Measurements from ENCODE around the gene DAGLB.
"Not testable (repeated sequence)": the region's sequence is repeated elsewhere in the genome, so short reads cannot be mapped to it uniquely, and the experiment has no call there.

The DAGLB gene

DNA sequence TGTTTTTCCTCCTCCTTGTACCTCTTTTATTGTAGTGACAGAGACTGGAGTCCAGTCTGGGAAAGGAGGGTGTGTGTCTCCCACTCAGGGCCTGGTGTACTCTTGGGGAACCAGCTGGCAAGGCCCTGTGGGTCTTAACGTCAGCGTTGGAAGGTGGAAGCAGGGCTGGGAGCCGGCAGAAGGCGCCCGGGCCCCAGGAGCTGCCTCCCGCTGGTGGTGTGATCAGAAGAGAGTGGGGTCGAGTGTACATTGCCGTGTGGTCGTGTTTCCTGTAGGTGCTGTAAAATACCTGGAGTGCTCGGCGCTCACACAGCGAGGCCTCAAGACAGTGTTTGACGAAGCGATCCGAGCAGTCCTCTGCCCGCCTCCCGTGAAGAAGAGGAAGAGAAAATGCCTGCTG, 45.7 kb downstream of the DAGLB start:
- Histone ChIP-seq H2AFZ (ENCODE audit: low read length) (no peak overlapping the region), H3K27me3 (replicated peaks; ENCODE audit: insufficient read depth, low read length) (no peaks in the 10 kb centered on the region), H3K27ac (ENCODE audit: low read length) (no peak overlapping the region), H3K9me3 (replicated peaks; ENCODE audit: insufficient read depth, low read length) (no peaks in the 10 kb centered on the region), H4K20me1 (ENCODE audit: insufficient read depth, low read length) (peaks cover 16% of the 10 kb centered on the region), H3K4me2 (ENCODE audit: low read depth, low read length) (no peak overlapping the region), H3K79me2 (ENCODE audit: low read length) (peaks cover 56% of the 10 kb centered on the region), H3K9ac (ENCODE audit: low read length) (no peak overlapping the region), H3K4me1 (ENCODE audit: low read length) (no peaks in the 10 kb centered on the region), H3F3A (ENCODE audit: insufficient read depth, low read length) (peaks cover 2% of the 10 kb centered on the region; the same call in 1 of the 2 replicates), H3K9me2 (replicated peaks; ENCODE audit: insufficient read depth, low read length) (no peaks in the 10 kb centered on the region), H3K36me3 (replicated peaks; ENCODE audit: insufficient read depth, low read length) (peaks cover 16% of the 10 kb centered on the region), H3K4me3 (ENCODE audit: low read length) (no peak overlapping the region)
- TF ChIP-seq EZH2 (optimal IDR thresholded peaks at IDR 0.05; ENCODE audit: low read depth, low read length), result no peak
- TF ChIP-seq EZH2phosphoT487 (IDR thresholded peaks at IDR 0.05; ENCODE audit: low read length), result no peak
- TF ChIP-seq, protein P1, sequence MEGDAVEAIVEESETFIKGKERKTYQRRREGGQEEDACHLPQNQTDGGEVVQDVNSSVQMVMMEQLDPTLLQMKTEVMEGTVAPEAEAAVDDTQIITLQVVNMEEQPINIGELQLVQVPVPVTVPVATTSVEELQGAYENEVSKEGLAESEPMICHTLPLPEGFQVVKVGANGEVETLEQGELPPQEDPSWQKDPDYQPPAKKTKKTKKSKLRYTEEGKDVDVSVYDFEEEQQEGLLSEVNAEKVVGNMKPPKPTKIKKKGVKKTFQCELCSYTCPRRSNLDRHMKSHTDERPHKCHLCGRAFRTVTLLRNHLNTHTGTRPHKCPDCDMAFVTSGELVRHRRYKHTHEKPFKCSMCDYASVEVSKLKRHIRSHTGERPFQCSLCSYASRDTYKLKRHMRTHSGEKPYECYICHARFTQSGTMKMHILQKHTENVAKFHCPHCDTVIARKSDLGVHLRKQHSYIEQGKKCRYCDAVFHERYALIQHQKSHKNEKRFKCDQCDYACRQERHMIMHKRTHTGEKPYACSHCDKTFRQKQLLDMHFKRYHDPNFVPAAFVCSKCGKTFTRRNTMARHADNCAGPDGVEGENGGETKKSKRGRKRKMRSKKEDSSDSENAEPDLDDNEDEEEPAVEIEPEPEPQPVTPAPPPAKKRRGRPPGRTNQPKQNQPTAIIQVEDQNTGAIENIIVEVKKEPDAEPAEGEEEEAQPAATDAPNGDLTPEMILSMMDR (IDR thresholded peaks at IDR 0.05; ENCODE audit: low read length), result no peak
- DNase-seq, result no peak

DNA sequence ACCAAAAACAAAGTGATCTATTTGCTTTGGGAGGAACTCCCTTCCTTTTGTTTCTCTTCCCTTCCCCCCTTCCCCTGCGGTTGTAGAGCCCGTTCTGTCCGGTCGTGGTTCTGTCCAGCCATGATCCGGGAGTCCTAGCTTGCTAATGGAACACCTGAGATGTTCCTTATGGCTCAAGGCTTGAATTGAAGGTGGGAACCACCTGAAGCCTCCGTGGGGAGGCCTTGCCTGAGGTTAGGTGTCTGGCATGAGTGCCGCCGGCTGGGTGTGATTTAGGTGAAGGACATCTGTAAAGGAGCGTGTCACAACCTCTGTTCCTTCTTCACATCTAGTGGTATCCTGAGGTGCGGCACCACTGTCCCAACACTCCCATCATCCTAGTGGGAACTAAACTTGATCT, 46.2 kb downstream of the DAGLB start:
- H3K9me3 ChIP-seq (replicated peaks; ENCODE audit: insufficient read depth, low read length), result no peaks in the 10 kb centered on the region
- no peak overlapping the region for H3K4me3 ChIP-seq (ENCODE audit: low read length)
- peaks cover 16% of the 10 kb centered on the region for H4K20me1 ChIP-seq (ENCODE audit: insufficient read depth, low read length)
- H3F3A ChIP-seq (ENCODE audit: insufficient read depth, low read length), result peaks cover 2% of the 10 kb centered on the region; the same call in 1 of the 2 replicates
- no peak overlapping the region for H3K4me2 ChIP-seq (ENCODE audit: low read depth, low read length)
- H3K27me3 ChIP-seq (replicated peaks; ENCODE audit: insufficient read depth, low read length), result no peaks in the 10 kb centered on the region
- H3K27ac ChIP-seq (ENCODE audit: low read length), result no peak overlapping the region
- peaks cover 16% of the 10 kb centered on the region for H3K36me3 ChIP-seq (replicated peaks; ENCODE audit: insufficient read depth, low read length)
- H3K9ac ChIP-seq (ENCODE audit: low read length), result no peak overlapping the region
- no peaks in the 10 kb centered on the region for H3K9me2 ChIP-seq (replicated peaks; ENCODE audit: insufficient read depth, low read length)
- DNase-seq, result no peak
- no peak overlapping the region for H2AFZ ChIP-seq (ENCODE audit: low read length)
- H3K4me1 ChIP-seq (ENCODE audit: low read length), result no peaks in the 10 kb centered on the region
- H3K79me2 ChIP-seq (ENCODE audit: low read length), result peaks cover 59% of the 10 kb centered on the region
- TF ChIP-seq EZH2 (optimal IDR thresholded peaks at IDR 0.05; ENCODE audit: low read depth, low read length) (no peak), EZH2phosphoT487 (IDR thresholded peaks at IDR 0.05; ENCODE audit: low read length) (no peak)
- TF ChIP-seq, protein P1 (IDR thresholded peaks at IDR 0.05; ENCODE audit: low read length), result no peak

DNA sequence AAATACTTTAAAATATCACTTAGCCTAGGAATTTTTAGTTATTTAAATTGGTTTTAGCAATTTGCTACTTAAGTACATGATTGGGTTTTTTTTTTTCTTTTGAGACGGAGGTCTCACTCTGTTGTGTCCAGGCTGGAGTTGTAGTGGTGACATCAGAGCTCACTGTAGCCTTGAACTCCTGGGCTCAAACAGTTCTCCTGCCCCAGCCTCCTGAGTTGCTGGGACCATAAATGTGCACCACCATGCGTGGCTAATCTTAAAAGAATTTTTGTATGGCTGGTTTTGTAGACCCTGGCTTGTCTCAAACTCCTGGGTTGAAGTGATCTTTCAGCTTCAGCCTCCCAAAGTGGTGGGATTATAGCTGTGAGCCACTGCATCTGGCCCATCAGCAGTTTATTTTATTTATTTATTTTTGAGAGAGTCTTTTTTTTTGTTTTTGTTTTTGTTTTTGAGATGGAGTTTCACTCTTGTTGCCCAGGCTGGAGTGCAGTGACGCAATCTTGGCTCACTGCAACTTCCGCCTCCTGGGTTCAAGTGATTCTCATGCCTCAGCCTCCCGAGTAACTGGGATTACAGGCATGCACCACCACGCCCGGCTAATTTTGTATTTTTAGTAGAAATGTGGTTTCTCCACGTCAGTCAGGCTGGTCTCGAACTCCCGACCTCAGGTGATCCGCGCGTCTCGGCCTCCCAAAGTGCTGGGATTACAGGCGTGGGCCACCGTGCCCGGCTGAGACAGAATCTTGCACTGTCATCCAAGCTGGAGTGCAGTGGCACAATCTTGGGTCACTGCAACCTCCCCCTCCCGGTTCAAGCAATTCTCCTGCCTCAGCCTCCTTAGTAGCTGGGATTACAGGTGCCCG, 47.3 kb downstream of the DAGLB start:
- not testable (repeated sequence) for H3K27ac ChIP-seq (ENCODE audit: low read length); H2AFZ ChIP-seq (ENCODE audit: low read length); DNase-seq; H3K4me3 ChIP-seq (ENCODE audit: low read length); H3K9me2 ChIP-seq (replicated peaks; ENCODE audit: insufficient read depth, low read length); H3K27me3 ChIP-seq (replicated peaks; ENCODE audit: insufficient read depth, low read length); H3F3A ChIP-seq (ENCODE audit: insufficient read depth, low read length); H3K9ac ChIP-seq (ENCODE audit: low read length); H3K4me1 ChIP-seq (ENCODE audit: low read length); H3K4me2 ChIP-seq (ENCODE audit: low read depth, low read length); H3K9me3 ChIP-seq (replicated peaks; ENCODE audit: insufficient read depth, low read length)
- Histone ChIP-seq H3K36me3 (replicated peaks; ENCODE audit: insufficient read depth, low read length) (peaks cover 12% of the 10 kb centered on the region), H4K20me1 (ENCODE audit: insufficient read depth, low read length) (peaks cover 27% of the 10 kb centered on the region), H3K79me2 (ENCODE audit: low read length) (peaks cover 70% of the 10 kb centered on the region)

DNA sequence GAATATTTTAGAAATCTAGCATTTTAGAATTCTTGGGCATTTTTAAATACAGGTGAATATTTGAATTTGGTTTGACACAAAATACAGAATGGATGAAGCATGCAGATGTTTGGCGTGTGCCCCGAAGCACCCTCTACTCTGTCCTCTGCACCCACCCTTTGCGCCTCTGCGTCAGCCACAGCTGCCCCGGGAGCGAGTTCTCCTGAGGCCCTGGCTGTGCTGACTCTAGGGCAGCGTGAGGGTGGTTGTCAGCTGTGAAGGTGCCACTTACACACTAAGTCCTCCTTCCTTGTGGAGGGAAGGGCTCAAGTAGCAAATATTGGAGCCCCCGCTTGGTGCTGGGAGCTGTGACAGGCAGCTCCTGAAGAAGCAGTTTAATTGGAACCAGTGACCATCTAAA, 48.4 kb downstream of the DAGLB start:
- H3K27me3 ChIP-seq (replicated peaks; ENCODE audit: insufficient read depth, low read length), result no peaks in the 10 kb centered on the region
- no peak for TF ChIP-seq EZH2phosphoT487 (IDR thresholded peaks at IDR 0.05; ENCODE audit: low read length)
- TF ChIP-seq, protein P1 (IDR thresholded peaks at IDR 0.05; ENCODE audit: low read length), result no peak
- TF ChIP-seq EZH2 (optimal IDR thresholded peaks at IDR 0.05; ENCODE audit: low read depth, low read length), result no peak
- H3K4me1 ChIP-seq (ENCODE audit: low read length), result no peaks in the 10 kb centered on the region
- peaks cover 2% of the 10 kb centered on the region; the same call in 1 of the 2 replicates for H3F3A ChIP-seq (ENCODE audit: insufficient read depth, low read length)
- peaks cover 32% of the 10 kb centered on the region for H4K20me1 ChIP-seq (ENCODE audit: insufficient read depth, low read length)
- peaks cover 81% of the 10 kb centered on the region for H3K79me2 ChIP-seq (ENCODE audit: low read length)
- H3K27ac ChIP-seq (ENCODE audit: low read length), result no peak overlapping the region
- DNase-seq, result no peak
- H3K4me3 ChIP-seq (ENCODE audit: low read length), result no peak overlapping the region
- no peak overlapping the region for H2AFZ ChIP-seq (ENCODE audit: low read length)
- no peak overlapping the region for H3K4me2 ChIP-seq (ENCODE audit: low read depth, low read length)
- H3K9ac ChIP-seq (ENCODE audit: low read length), result no peak overlapping the region
- no peaks in the 10 kb centered on the region for H3K9me3 ChIP-seq (replicated peaks; ENCODE audit: insufficient read depth, low read length)
- no peaks in the 10 kb centered on the region for H3K9me2 ChIP-seq (replicated peaks; ENCODE audit: insufficient read depth, low read length)
- peaks cover 12% of the 10 kb centered on the region for H3K36me3 ChIP-seq (replicated peaks; ENCODE audit: insufficient read depth, low read length)
